Activated gamma-delta T cell (primary cell): ENCODE data around the gene EVA1A.

Experiments used
- DNase-seq: peaks from one replicate; lab custom pipeline; 2025; lab: John Stamatoyannopoulos, UW
- total RNA-seq, 2 donors: gene quantifications; one replicate each; lab custom pipeline; 2026; lab: John Stamatoyannopoulos, UW

The EVA1A gene, protein sequence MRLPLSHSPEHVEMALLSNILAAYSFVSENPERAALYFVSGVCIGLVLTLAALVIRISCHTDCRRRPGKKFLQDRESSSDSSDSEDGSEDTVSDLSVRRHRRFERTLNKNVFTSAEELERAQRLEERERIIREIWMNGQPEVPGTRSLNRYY
- 0.15 to 0.17 reads per million in 2 donors for total RNA-seq

DNA sequence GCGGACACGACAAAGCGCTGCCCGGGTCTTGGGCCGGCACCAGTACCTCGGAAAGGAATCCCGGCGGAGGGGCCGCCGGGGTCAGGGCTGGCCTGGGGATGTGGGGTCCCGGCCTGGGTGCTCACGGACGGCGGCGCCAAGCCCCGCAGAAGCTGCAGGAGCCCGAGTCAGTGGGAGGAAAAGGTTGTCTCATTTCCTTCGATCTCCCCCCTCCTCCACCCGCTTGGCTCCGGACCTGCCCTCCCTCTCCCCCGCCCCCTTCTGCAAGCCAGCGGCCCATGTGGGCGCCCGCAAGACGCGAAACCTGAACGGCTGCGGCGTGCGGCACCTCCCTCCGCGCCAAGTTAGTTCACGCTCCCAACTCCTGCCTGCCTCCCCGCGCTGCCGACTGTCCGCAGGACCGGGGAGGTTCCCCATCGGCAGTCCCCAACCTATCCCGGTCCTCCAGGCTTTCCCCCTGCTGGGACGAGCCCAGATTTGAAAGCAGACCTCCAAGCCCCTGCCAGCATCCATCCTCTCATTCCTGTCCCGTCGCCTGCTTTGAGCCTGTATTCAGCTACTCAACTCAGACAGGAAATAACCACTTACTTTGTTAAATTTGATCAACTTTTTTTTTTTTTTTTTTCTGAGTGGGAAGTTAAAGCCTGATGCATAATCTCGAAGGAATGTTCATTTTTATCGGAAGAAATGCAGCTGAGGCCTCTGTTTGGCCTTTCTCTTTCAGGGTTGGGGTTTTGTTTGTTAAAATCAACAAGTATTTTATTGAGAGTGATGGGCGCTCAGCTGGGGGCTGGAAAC is at the start of gene EVA1A:
Gene EVA1A, minus strand, starts transcription at position 172 of the 798 bp plus-strand sequence. CDS start 42,799 bp downstream, outside the sequence.
- peak; percentile 4 for DNase-seq

DNA sequence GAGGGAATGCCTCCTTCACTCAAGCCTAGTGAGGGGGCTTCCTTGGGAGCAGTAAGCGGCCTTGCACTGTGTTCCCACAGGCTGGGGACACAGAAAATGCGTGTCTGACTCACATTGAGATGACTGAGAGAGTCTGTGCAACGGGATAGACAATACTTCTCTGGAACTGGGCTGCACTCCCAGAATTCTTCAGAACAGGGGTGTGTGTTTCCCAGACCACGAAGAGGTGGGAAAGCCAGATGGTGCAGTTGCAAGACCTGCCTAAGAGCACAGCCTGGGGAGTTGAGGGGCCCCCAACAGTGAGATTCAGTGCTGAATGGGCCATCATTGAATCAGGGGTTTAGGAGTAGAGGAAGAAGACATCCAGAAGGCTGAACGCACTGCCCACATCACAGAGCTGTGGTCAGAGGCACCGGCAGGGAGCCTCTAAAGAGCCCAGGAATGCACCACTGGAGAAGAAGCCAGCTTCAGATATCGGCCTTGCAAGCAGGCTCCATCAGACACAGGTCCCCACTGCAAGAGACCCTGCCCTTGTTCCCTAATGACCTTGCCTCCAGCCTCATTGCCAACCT is 49.3 kb upstream of the EVA1A start:
- no peak for DNase-seq

DNA sequence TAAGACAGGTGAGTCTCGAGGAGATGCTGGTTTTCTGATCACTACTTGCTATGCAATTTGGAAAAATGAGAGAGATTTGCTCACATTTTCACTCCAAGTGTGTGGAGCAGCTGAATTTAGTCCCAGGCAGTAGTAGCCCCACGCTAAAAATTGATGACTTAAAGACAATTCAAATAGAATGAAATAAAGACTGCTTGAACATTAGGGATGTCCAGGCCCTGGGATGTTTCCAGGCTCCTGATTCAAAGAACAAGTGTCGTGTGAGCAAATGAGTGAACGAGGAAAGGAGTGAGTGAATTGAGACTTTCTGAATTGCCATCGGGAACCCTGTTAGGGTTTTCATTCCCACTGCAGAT is 48.6 kb upstream of the EVA1A start:
- DNase-seq = no peak

- no peak for DNase-seq
Measured at GRCh38 chr2:75608684-75609333, 48.1 kb upstream of the EVA1A start.

DNA sequence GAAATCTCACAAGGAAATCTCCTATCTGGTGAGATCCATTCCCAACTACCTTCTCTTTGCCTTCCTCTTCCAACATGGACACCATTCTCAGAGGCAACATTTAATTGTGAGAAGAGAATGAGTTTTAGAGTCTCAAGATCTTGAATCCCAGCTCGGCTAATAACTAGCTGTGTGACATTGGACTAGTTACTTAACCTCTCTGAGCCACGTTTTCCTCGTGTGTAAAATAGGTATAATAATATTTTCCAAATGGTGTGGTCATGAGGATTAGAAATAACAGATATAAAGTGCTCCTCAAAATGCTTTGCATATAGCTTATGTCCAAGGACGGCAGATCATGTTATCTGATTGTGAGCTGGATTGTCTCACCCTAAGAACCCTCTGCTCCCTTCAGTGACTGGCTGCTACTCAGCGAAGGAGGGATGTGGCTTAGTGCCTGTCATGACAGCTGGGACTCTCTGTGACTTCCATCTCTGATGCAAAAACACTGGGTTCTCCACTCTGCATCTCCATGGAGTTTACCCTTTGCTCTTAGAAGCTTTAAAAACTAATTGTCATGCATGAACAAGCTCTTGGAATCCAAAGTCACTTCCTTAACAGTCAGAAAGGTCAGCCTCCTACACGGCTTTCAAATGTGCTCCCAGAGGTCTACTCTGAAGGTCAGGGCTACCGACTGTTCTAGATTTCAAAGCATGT is 47.4 kb upstream of the EVA1A start:
- DNase-seq = no peak

DNA sequence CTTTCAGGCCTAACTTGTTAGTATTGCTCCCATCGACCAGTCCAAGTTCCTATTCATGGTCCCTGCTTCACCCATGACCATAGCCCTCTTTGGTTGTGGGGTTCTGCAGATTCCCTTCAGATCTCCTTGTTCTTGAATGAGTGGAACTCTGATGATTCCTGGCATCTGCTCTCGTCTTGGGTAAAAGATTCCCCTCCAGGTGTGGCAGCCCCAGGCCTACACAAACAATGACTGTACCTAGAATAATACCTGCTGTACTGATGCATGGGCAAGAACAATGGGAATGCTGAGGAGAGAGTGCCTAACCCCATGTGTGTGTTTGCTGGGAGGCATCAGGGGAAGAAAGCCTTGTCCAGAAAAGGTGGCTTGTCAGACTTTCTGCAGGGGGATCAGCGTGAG is 46.7 kb upstream of the EVA1A start:
- DNase-seq = no peak

GRCh38 chr2:75606761-75607399 is 46.1 kb upstream of the EVA1A start:
- no peak for DNase-seq

- DNase-seq = no peak
Measured at GRCh38 chr2:75605770-75606529, 45.2 kb upstream of the EVA1A start.

DNA sequence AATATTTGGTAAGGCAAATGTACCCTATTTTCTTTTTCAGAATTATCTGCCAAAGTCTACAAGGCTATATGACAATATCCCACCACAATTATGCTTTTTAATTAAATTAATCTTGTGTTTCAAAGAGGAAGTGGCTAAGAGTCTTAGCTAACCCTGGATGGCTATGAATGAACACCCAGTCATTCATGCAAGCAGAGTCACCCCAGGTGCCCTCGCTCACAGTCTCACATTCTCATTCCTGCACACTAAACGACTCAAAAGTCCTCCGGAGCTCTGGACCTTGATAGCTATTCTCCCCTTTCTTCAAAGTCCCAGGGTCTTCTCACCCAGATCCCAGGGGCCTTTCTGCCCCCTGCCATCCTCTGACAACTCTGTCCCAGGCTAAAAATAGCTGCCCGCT is 43.7 kb upstream of the EVA1A start:
- no peak for DNase-seq

- DNase-seq = no peak
Measured at GRCh38 chr2:75603477-75603876, 42.7 kb upstream of the EVA1A start.

GRCh38 chr2:75602724-75603342 is 42.1 kb upstream of the EVA1A start:
- DNase-seq = no peak

GRCh38 chr2:75600461-75601011 is 39.8 kb upstream of the EVA1A start:
- no peak for DNase-seq

DNA sequence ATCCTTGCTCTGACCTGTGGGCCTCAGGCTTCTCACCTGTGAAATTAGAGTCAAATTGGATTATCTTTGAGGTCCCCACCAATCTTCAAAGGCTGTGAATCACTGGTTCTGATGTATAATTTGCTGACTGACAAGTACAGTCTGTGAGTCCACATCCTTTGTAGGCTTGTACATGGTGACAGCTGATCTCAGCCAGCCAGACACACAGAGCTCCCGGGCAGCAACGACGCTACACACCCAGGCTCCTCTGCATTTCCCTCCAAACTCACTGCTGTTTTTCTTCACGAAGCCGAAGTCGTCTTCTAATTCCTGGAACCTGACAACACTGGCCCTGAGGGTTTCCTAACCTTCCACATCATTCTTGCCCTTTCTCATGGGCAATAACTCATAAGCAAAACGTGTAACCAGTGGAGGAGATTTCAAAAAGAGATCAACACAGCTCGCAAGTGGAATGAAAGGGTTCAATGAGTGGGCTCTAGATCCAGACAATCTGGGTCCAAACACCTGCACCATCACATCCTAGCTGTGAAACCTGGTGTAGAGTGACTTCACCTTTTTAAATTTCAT is 37.9 kb upstream of the EVA1A start:
- DNase-seq = no peak

GRCh38 chr2:75597949-75598348 is 37.2 kb upstream of the EVA1A start:
- peak; percentile 7 for DNase-seq

DNA sequence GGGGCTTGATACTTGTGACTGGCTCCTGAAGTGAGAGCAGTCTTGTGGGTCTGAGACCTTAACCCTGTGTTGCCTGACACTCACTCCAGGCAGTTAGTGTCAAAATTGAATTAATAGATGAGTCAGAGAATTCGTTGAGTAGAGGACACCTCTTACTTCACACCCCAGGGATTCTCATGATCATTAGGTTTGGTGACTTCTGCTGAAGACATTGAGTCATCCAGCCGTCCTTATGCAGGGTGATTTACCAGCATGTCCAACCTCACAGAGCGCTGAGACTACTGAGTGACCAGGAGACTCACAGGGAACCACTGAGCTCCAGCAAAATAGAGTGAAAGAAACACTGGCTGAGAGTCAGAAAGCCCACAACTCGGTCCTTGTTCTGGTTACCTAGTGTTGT is 36.0 kb upstream of the EVA1A start:
- no peak for DNase-seq

DNA sequence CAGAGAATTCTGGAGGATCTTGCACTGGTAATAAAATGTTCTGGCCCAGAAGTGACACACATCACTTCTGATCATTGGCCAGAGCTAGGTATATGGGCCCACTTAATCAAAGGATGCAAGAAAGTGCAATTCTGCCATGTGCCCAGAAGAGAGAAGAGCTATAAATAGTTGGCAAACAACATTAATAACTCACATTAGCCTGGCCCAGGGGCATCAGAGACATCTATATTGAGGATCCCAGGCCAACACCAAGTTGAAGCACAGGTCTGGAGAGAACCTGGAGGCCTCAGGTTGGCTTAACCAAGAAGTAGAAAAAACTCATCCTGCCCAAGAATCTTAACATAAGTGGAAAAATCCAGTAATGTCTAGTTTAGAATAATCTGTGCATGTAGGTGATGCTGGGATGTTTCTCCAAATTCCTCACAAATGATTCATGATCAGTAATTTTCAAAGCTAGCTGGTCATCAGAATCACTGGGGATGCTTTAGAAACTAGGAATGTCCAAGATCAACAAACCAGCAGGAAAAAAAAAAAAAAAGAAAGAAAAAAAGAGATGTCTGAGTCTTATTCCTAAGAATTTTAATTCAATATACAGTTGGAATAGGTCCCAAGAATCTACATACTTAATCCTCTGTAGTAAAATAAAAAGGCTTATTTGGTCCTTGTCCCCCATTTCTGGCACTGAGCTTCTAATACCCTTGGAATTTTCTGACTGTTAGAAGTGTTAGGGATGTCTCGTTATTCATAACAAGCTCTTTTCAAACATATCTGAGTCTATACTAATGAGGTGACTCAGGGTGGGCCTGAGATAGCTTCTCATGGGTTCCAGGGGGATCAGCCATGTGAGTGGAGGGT is 35.0 kb upstream of the EVA1A start:
- no peak for DNase-seq

- no peak for DNase-seq
Measured at GRCh38 chr2:75594596-75594995, 33.9 kb upstream of the EVA1A start.

DNA sequence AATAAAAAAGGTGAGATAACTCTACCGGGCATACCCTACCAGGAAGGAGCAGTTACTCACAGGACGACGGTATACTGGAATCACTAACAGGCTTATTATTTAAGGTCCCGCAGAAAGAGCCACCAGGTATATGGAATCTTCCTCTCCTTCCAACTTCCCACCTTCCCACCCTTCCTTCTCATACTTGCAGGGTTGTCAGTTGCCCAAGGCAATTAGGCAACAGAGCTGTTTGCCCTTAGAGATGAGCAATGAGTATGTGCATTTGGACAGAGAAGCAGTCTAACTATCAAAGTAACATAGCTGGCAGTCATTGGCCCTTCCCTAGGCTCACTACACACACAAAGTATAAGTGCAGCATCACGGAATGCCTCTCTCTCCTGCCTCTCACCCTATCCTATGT is 32.1 kb upstream of the EVA1A start:
- DNase-seq = no peak

- DNase-seq = no peak
Measured at GRCh38 chr2:75592030-75592429, 31.3 kb upstream of the EVA1A start.
